GM12864 (cell line): ENCODE data around the gene KSR1.
"Not testable (repeated sequence)": the region's sequence is repeated elsewhere in the genome, so short reads cannot be mapped to it uniquely, and the experiment has no call there.

Source experiments
- DNase-seq: peaks from one replicate; pipeline ENCODE4 v3.0.0-alpha.2; 2011; ENCODE audit warnings: low read depth
- H3K4me3 ChIP-seq: 2 replicates; pipeline ENCODE4 v1.5.1; 2011; ENCODE audit warnings: mild to moderate bottlenecking, low read depth, low read length, control low read depth
- TF ChIP-seq, protein P1 (sequence below): IDR thresholded peaks from 2 replicates; pipeline ENCODE4 v1.5.1; 2011; ENCODE audit warnings: low read depth, mild to moderate bottlenecking, moderate library complexity, low read length, control low read depth, inconsistent platforms; ENCODE audit errors: missing control alignments

KSR1 gene

DNA sequence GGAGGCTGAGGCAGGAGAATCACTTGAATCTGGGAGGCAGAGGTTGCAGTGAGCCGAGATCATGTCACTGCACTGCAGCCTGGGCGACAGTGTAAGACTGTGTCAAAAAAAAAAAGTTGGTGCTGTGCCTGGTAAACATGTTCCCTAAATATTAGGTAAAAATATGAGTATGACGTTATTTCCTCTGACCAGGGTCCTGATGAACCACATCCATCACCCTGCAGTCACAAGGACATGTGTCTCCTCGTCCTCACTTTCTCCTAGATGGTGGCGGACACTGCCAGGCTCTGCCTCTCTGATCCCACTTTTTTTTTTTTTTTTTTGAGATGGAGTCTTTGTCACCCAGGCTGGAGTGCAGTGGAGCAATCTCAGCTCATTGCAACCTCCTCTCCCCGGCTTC is 203.4 kb downstream of the KSR1 start:
- TF ChIP-seq, protein P1, sequence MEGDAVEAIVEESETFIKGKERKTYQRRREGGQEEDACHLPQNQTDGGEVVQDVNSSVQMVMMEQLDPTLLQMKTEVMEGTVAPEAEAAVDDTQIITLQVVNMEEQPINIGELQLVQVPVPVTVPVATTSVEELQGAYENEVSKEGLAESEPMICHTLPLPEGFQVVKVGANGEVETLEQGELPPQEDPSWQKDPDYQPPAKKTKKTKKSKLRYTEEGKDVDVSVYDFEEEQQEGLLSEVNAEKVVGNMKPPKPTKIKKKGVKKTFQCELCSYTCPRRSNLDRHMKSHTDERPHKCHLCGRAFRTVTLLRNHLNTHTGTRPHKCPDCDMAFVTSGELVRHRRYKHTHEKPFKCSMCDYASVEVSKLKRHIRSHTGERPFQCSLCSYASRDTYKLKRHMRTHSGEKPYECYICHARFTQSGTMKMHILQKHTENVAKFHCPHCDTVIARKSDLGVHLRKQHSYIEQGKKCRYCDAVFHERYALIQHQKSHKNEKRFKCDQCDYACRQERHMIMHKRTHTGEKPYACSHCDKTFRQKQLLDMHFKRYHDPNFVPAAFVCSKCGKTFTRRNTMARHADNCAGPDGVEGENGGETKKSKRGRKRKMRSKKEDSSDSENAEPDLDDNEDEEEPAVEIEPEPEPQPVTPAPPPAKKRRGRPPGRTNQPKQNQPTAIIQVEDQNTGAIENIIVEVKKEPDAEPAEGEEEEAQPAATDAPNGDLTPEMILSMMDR: no peak
- H3K4me3 ChIP-seq: no peak overlapping the region
- no peak for DNase-seq

- H3K4me3 ChIP-seq: no peak overlapping the region
- TF ChIP-seq, protein P1: no peak
- DNase-seq: no peak
These were observed 204.2 kb downstream of the KSR1 start for GRCh38 chr17:27660436-27660835.

DNA sequence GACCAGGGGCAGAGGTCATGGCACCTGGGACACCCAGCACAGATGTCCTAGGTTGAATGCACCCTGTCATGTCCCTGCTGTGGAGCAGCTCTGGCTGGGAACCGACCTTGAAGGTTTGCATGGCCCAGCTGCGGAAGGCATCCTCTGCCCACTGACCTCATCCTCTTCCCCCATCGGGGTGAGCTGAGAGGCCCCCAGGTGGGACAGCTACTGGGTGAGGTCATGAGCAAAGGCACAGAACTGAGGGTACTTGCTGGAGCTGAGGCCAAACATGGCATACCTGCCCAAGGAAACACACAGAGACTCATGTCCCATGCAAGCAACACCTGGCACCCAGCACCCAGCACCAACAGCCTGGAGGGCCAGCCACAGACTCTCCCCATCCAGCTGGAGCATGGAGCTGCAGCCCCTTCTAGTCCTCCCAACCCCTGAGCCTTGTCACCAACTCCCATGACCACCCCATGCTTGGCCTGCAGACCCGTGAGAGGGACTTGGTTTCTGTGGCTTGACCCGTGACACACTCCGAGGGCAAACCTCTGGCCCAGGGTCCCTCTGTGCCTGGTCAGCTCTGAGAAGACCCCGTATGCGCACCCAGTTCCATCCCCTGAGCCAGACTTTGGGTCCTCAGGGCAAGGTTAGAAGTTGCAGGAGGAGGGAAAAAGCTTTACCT is 207.8 kb downstream of the KSR1 start:
- H3K4me3 ChIP-seq: no peak overlapping the region
- DNase-seq: no peak
- TF ChIP-seq, protein P1: no peak

- no peak overlapping the region for H3K4me3 ChIP-seq
- no peak for DNase-seq
- TF ChIP-seq, protein P1: no peak
These were observed 208.3 kb downstream of the KSR1 start for GRCh38 chr17:27664606-27664965.

DNA sequence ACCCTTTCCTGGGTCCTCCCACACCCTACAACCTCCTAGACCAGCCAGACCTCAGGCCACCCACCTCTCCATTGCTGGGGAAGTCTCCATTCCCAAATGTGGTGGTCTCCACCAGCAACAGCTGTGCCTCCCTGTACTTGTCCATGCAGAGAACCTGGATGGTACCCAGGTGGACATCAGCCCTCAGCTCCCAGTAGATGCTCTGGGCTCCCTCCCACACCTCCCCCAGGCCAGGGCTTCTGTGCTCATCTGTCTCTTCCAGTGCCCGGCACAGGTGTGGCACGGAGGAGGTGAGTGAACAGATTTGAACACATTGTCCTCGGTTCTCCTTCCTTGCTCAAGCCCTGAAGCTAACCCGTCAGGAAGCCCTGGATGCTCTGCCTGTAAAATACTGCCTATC is 209.3 kb downstream of the KSR1 start:
- TF ChIP-seq, protein P1: no peak
- no peak for DNase-seq
- no peak overlapping the region for H3K4me3 ChIP-seq

DNA sequence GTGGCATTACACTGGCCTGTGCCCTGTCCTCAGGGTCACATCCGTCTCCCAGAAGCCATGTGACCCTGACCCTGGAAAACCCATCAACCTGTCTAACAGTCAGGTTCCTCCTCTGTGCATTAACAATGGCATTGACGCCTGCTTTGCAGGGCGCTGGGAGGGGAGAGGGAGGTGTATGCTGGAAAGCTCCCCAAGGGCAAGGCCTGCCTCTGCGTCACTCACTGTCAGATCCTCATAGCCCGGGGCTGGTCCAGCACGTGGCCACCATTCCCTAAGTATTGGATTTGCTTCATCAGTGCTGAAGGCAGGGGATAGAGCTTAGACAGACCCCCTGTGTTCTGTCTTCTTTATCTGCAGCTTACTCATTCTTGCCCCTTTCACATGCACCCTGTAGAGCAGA is 210.0 kb downstream of the KSR1 start:
- not testable (repeated sequence) for H3K4me3 ChIP-seq, DNase-seq

GRCh38 chr17:27666831-27667560 is 210.7 kb downstream of the KSR1 start:
- no peak for DNase-seq
- TF ChIP-seq, protein P1: no peak
- H3K4me3 ChIP-seq: no peak overlapping the region
